Endothelial cell of umbilical vein (primary cell): Measurements from ENCODE around the gene HTT. TPM values are rescaled to one million over a fixed set of nuclear protein-coding genes. Genes with fewer than 3 reads are reported as not detected.

Experiments used
- BruUV-seq: library from RNA; stranded (reverse); fragments of 400-500 nt; replicated peaks from 2 replicates; lab custom pipeline; 2021; lab: Mats Ljungman, UMichigan
- CTCF ChIA-PET: fragments of 300-600, 350-600 bp; sonication (Branson Sonifier 250); formaldehyde crosslinking; loops from one replicate; lab custom pipeline; 2021; ENCODE audit warnings: antibody characterized with exemption, inconsistent platforms; lab: Charles Lee
- POLR2A ChIA-PET: fragments of 300-600, 350-600 bp; sonication (Branson Sonifier 250); formaldehyde crosslinking; loops from one replicate; lab custom pipeline; 2021; ENCODE audit warnings: antibody characterized with exemption, inconsistent platforms; lab: Charles Lee
- DNase-seq: peaks from one replicate; pipeline ENCODE4 v3.0.0-alpha.2; 2011; ENCODE audit warnings: low read depth, low spot score
- FAIRE-seq: peaks from 2 replicates; lab custom pipeline; 2011; peaks lifted over from hg19 to GRCh38; lab: Jason Lieb, UNC
- H2AFZ ChIP-seq: 2 replicates; pipeline ENCODE4 v1.6.0; 2012; ENCODE audit warnings: low read depth, low read length, control low read depth, inconsistent platforms
- H3K27ac ChIP-seq: 2 replicates; pipeline ENCODE4 v1.5.1; 2011; ENCODE audit warnings: low read depth, mild to moderate bottlenecking, control low read depth, low read length, moderate library complexity; ENCODE audit not compliant: insufficient read depth
- H3K27me3 ChIP-seq, 2 experiments: 2 replicates each; pipeline versions ENCODE4 v1.6.0 to v1.6.1; 2011; ENCODE audit warnings: low read length in 2 of 2, mixed read lengths in 1 of 2; ENCODE audit not compliant: control insufficient read depth in 2 of 2, insufficient read depth in 2 of 2
- H3K36me3 ChIP-seq, 2 experiments: 2 replicates in 1 of 2; 3 replicates in 1 of 2; pipeline ENCODE4 v1.5.1; 2011; ENCODE audit warnings: low read length in 2 of 2, mild to moderate bottlenecking in 1 of 2, moderate library complexity in 1 of 2; ENCODE audit not compliant: control insufficient read depth in 2 of 2, insufficient read depth in 2 of 2; ENCODE audit errors: extremely low read depth in 1 of 2
- H3K4me1 ChIP-seq: 3 replicates; pipeline ENCODE4 v1.5.1; 2011; ENCODE audit warnings: mild to moderate bottlenecking, low read length; ENCODE audit not compliant: control insufficient read depth, insufficient read depth; ENCODE audit errors: extremely low read depth
- H3K4me2 ChIP-seq: 2 replicates; pipeline ENCODE4 v1.6.1; 2011; ENCODE audit warnings: low read length, control low read depth, mixed read lengths; ENCODE audit not compliant: insufficient read depth
- H3K4me3 ChIP-seq, 3 experiments: fragments of 200-600 bp in 1 of 3; sonication (generic), shearing (Covaris generic) in 1 of 3; replicated peaks in 1 of 3; 2 replicates each; pipeline ENCODE4 v1.5.1; 2011 to 2016; ENCODE audit warnings: control low read depth in 3 of 3, low read length in 3 of 3, mild to moderate bottlenecking in 2 of 3, inconsistent platforms in 1 of 3, low read depth in 1 of 3, moderate library complexity in 1 of 3; ENCODE audit not compliant: insufficient read depth in 1 of 3
- H3K79me2 ChIP-seq: 2 replicates; pipeline ENCODE4 v1.6.0; 2012; ENCODE audit warnings: low read length, inconsistent platforms; ENCODE audit not compliant: control insufficient read depth, insufficient read depth
- H3K9ac ChIP-seq: replicated peaks from 2 replicates; pipeline ENCODE3; 2011; ENCODE audit warnings: low read length, control low read depth; ENCODE audit not compliant: insufficient read depth; ENCODE audit errors: extremely low read depth
- H3K9me1 ChIP-seq: replicated peaks from 3 replicates; pipeline ENCODE4 v1.6.0; 2011; ENCODE audit warnings: mild to moderate bottlenecking, low read length; ENCODE audit not compliant: control insufficient read depth, insufficient read depth; ENCODE audit errors: extremely low read depth
- H3K9me3 ChIP-seq: replicated peaks from 2 replicates; pipeline ENCODE4 v1.5.1; 2012; ENCODE audit warnings: low read length, inconsistent platforms; ENCODE audit not compliant: control insufficient read depth, insufficient read depth
- H4K20me1 ChIP-seq: replicated peaks from 2 replicates; pipeline ENCODE3; 2011; ENCODE audit warnings: mild to moderate bottlenecking, low read length; ENCODE audit not compliant: control insufficient read depth, insufficient read depth; ENCODE audit errors: extremely low read depth
- EZH2 ChIP-seq: IDR thresholded peaks from 2 replicates; pipeline ENCODE4 v1.6.1; 2012; ENCODE audit warnings: borderline replicate concordance, low read depth, mild to moderate bottlenecking, moderate library complexity, low read length, inconsistent platforms; ENCODE audit not compliant: severe bottlenecking
- FOS ChIP-seq: IDR thresholded peaks from 2 replicates; pipeline ENCODE4 v1.6.1; 2011; ENCODE audit warnings: mild to moderate bottlenecking, low read length, moderate library complexity, borderline replicate concordance; ENCODE audit not compliant: insufficient read depth
- GATA2 ChIP-seq: IDR thresholded peaks from 2 replicates; pipeline ENCODE4 v1.7.0; 2011; ENCODE audit warnings: low read depth, mild to moderate bottlenecking, moderate library complexity, mixed read lengths, low read length; ENCODE audit not compliant: insufficient read length, insufficient read depth
- JUN ChIP-seq: IDR thresholded peaks from 2 replicates; pipeline ENCODE4 v1.6.1; 2011; ENCODE audit warnings: borderline replicate concordance, low read depth; ENCODE audit not compliant: insufficient read length, insufficient read depth
- MAX ChIP-seq: IDR thresholded peaks from 2 replicates; pipeline ENCODE4 v1.6.1; 2011; ENCODE audit not compliant: insufficient read depth, insufficient read length
- MYC ChIP-seq: IDR thresholded peaks from one replicate; pipeline ENCODE4 v1.6.1; 2011; ENCODE audit warnings: mild to moderate bottlenecking, low read depth, low read length
- POLR2A ChIP-seq: IDR thresholded peaks from 2 replicates; pipeline ENCODE4 v1.6.1; 2012; ENCODE audit warnings: low read depth, mild to moderate bottlenecking, control low read depth, low read length
- POLR2AphosphoS5 ChIP-seq: IDR thresholded peaks from 2 replicates; pipeline ENCODE4 v1.6.1; 2012; ENCODE audit warnings: low read depth, mild to moderate bottlenecking, control low read depth, low read length, moderate library complexity; ENCODE audit not compliant: insufficient read depth
- dilution Hi-C: fragments of 300-500 bp; cut with MboI; formaldehyde crosslinking; loops from one replicate; pipeline ENCODE4 v1.15.0; 2019; ENCODE audit warnings: low sequenced_read_pairs; ENCODE audit not compliant: extremely low pct_ligation_motif_present
- intact Hi-C: fragments of 100-400 bp; cut with micrococcal nuclease; formaldehyde crosslinking; loops from one replicate; pipeline ENCODE4 v1.10.0; 2022
- polyA plus RNA-seq, 4 experiments: library from polyadenylated mRNA; depleted of rRNA in 3 of 4; stranded (reverse) in 3 of 4; unstranded in 1 of 4; fragments of >200 nt; gene quantifications; 2 replicates each; pipeline versions ENCODE4 v1.2.1 to v1.2.3, GENCODE V29; 2011 to 2012; ENCODE audit warnings: missing spikeins in 1 of 4
- total RNA-seq: library from RNA; stranded (reverse); gene quantifications from 2 replicates; pipeline ENCODE4 v1.2.3, GENCODE V29; 2021
- TF ChIP-seq, protein P1 (sequence below), 2 donors: IDR thresholded peaks; 1 replicate in 1 of 2; 2 replicates in 1 of 2; pipeline ENCODE4 v1.5.1; 2011; ENCODE audit warnings: low read length in 2 of 2, mild to moderate bottlenecking in 2 of 2, moderate library complexity in 2 of 2, control low read depth in 1 of 2, inconsistent platforms in 1 of 2, low read depth in 1 of 2; ENCODE audit not compliant: insufficient read depth in 1 of 2; ENCODE audit errors: extremely low read depth in 1 of 2

The HTT gene
- total and polyA plus RNA-seq, 2 donors (not counting 3 experiments of a cell fraction or from before 2014, with no cell fraction given): 15.7 to 61.2 TPM

- BruUV-seq: no TSS peak
- no peak for DNase-seq
- dilution Hi-C loops: no loop called here
These were observed 5.2 kb downstream of the HTT start for GRCh38 chr4:3079694-3080123.

GRCh38 chr4:3082925-3083515 is 8.5 kb downstream of the HTT start:
- no peak overlapping the region for H3K27ac ChIP-seq
- intact Hi-C loops (no loop called here), dilution Hi-C loops (no loop called here)
- no peak overlapping the region for H3K4me3 ChIP-seq
- DNase-seq (no peak), FAIRE-seq (no peak)
- no peaks in the 10 kb centered on the region for H3K9me1 ChIP-seq
- H3K9ac ChIP-seq: no peak overlapping the region
- peaks cover 5% of the 10 kb centered on the region for H4K20me1 ChIP-seq
- BruUV-seq: no TSS peak
- H2AFZ ChIP-seq: no peak overlapping the region
- H3K9me3 ChIP-seq: no peaks in the 10 kb centered on the region
- H3K4me1 ChIP-seq: no peaks in the 10 kb centered on the region
- H3K79me2 ChIP-seq: peaks cover 48% of the 10 kb centered on the region
- no peaks in the 10 kb centered on the region for H3K27me3 ChIP-seq
- TF ChIP-seq MYC (no peak), POLR2AphosphoS5 (no peak), GATA2 (no peak), EZH2 (no peak), POLR2A (no peak), MAX (no peak), FOS (no peak), JUN (no peak)
- TF ChIP-seq, protein P1, sequence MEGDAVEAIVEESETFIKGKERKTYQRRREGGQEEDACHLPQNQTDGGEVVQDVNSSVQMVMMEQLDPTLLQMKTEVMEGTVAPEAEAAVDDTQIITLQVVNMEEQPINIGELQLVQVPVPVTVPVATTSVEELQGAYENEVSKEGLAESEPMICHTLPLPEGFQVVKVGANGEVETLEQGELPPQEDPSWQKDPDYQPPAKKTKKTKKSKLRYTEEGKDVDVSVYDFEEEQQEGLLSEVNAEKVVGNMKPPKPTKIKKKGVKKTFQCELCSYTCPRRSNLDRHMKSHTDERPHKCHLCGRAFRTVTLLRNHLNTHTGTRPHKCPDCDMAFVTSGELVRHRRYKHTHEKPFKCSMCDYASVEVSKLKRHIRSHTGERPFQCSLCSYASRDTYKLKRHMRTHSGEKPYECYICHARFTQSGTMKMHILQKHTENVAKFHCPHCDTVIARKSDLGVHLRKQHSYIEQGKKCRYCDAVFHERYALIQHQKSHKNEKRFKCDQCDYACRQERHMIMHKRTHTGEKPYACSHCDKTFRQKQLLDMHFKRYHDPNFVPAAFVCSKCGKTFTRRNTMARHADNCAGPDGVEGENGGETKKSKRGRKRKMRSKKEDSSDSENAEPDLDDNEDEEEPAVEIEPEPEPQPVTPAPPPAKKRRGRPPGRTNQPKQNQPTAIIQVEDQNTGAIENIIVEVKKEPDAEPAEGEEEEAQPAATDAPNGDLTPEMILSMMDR (IDR thresholded peaks at IDR 0.05; ENCODE audit: extremely low read depth in 1 of 2, insufficient read depth in 1 of 2, low read depth in 1 of 2, low read length in 2 of 2): no peak
- ChIA-PET POLR2A (no interaction called here), CTCF (interaction anchor here (1.3 kb wide), 1 partner anchor 53 kb away, joined by 3 read pairs; no protein-coding TSS in a partner anchor)
- H3K36me3 ChIP-seq: peaks cover 0 to 2% of the 10 kb centered on the region in 2 experiments
- H3K4me2 ChIP-seq: no peak overlapping the region

More at GRCh38 chr4:3079694-3080123, 5.2 kb downstream of the HTT start:
- H2AFZ ChIP-seq: no peak overlapping the region
- no peak overlapping the region for H3K27ac ChIP-seq
- no peaks in the 10 kb centered on the region for H3K27me3 ChIP-seq
- H4K20me1 ChIP-seq: peaks cover 11% of the 10 kb centered on the region
- H3K79me2 ChIP-seq: peaks cover 66% of the 10 kb centered on the region
- H3K4me1 ChIP-seq: peaks cover 9% of the 10 kb centered on the region
- H3K4me3 ChIP-seq: no peak overlapping the region
- intact Hi-C loops: no loop called here
- H3K9me1 ChIP-seq: no peaks in the 10 kb centered on the region
- ChIA-PET CTCF (no interaction called here), POLR2A (no interaction called here)
- H3K9ac ChIP-seq: no peak overlapping the region
- no peak for FAIRE-seq
- no peak for TF ChIP-seq MYC
- TF ChIP-seq, protein P1 (IDR thresholded peaks at IDR 0.05; ENCODE audit: extremely low read depth in 1 of 2, insufficient read depth in 1 of 2, low read depth in 1 of 2, low read length in 2 of 2): no peak
- H3K36me3 ChIP-seq: no peaks in the 10 kb centered on the region
- H3K9me3 ChIP-seq: no peaks in the 10 kb centered on the region
- no peak overlapping the region for H3K4me2 ChIP-seq
